Measurements from ENCODE around the gene TAGLN. TPM values are rescaled to one million over a fixed set of nuclear protein-coding genes. Genes with fewer than 3 reads are reported as not detected.
"Not testable (repeated sequence)": the region's sequence is repeated elsewhere in the genome, so short reads cannot be mapped to it uniquely, and the experiment has no call there.

TAGLN gene
- total RNA-seq, 1 donor from 2014 or later = 119 TPM

DNA sequence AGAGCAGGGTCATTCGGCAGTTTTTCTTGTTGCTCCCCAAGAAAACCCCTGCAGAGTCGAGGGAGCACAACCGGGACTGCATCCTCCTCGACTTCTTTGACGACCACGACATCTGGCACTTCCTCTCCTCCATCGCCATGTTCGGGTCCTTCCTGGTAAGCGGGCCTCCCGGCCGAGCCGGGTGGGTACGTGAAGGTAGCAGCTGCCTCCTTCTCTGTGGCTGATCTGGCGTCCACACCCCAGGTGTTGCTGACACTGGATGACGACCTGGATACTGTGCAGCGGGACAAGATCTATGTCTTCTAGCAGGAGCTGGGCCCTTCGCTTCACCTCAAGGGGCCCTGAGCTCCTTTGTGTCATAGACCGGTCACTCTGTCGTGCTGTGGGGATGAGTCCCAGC is 3.4 kb upstream of the TAGLN start:
- no peak for DNase-seq

DNA sequence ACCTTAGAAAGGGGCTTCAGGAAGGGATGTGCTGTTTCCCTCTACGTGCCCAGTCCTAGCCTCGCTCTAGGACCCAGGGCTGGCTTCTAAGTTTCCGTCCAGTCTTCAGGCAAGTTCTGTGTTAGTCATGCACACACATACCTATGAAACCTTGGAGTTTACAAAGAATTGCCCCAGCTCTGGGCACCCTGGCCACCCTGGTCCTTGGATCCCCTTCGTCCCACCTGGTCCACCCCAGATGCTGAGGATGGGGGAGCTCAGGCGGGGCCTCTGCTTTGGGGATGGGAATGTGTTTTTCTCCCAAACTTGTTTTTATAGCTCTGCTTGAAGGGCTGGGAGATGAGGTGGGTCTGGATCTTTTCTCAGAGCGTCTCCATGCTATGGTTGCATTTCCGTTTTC is 2.2 kb upstream of the TAGLN start:
- no peak for DNase-seq

DNA sequence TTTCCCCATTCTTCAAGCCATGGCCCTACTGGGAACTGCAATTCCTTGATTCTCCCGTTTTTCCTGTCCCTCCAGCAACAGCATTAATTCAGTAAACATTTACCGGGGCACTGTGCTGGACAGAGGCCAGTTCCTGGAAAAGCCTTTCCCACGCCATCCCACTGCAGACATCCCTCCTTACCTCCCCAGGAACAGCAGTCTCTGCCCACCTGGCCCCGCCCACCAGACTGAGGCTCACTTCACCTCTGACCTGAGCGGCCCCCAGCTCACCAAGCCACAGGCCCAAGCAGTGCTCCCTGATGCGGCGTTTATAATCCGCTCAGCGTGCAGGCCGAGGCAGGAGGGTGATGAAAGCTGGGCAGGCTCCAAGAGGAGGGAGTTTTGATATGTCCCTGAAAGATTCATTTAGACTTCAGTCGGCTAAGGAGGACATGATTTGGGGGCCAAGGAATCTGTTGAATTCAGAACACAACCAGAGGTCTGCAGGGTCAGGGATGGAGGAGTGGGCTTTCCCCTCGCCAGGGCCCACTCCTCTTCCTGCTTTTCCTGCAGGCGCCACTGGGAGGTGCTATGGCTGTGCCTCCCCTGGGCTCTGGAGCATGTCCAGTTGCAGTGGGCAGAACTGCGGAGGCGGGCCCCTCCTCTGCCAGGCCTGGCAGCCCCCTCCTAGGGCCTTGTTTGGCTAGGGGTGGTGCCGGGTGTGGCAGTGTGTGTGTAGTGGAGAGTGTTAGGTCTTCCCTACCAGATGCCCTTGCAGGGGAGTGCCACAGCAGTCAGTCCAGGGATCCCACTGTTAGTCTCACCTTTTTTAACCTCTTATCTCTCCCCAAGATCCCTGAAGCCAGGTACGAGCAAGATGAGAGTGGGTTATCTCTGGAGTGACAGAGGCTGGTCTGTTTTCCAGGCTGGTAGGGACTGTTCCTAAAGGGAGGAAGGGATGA is 1.4 kb upstream of the TAGLN start:
- DNase-seq = peak; percentile 65

DNA sequence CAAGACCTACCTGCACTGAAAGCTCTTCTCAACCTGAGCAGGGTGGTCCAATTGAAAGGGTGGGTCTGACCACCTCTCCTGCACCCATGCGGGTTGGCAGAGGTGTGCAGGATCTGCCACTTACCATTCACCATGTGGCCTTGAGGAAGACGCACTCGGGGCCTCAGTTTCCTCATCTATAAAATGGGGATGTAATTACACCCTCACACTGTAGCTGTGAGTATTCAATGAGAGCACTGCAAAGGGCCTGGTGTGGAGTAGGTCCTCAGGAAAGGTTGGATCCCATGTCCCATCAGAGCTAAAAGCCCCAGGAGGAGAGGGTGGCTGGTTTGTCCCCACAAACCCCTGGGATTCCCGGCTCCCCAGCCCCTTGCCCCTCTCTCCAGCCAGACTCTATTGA is 557 bp upstream of the TAGLN start:
- DNase-seq = no peak

DNA sequence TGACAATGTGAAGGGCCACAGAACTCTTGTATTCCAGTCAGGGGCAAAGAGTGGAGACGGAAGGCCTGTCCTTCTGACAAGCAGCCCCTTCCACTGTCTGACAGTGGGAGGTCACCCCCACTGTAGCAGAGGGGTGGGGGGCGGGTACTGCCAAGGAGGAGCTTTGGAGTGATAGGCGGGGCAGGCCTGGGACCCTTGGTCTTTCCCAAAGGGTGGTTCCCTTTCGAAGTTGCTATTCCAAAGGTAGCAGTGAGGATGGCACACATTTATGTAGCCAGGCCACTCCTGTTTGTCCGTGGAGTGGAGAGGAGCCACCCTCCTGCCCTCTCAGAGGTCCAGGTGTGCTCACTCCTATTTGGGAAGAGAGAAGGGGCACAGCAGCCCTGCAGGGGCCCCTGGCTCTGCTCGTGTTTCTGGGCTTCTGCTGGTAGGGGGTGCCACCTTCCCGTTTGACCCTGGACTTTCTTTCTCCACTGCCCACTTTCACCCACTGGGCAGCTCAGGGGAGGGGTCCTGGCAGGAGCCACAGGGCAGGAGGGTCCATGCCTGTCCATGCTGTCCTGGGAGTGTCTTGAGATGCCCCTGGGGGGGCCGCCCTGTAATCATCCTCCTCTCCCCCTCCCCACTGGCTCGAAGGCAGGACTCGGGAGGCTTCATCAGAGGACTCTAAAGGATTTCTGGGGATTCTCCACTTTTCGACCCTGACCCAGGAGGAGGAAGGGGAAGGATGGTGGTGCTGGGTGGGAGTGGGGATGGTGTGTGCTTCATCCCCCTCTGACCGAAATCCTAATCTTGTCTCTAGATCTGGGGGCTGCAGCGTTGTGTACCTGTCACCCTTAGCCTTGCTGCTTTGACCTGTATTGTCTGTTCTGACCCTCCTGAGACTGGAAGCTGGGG is 994 bp downstream of the TAGLN start:
- DNase-seq = no peak

DNA sequence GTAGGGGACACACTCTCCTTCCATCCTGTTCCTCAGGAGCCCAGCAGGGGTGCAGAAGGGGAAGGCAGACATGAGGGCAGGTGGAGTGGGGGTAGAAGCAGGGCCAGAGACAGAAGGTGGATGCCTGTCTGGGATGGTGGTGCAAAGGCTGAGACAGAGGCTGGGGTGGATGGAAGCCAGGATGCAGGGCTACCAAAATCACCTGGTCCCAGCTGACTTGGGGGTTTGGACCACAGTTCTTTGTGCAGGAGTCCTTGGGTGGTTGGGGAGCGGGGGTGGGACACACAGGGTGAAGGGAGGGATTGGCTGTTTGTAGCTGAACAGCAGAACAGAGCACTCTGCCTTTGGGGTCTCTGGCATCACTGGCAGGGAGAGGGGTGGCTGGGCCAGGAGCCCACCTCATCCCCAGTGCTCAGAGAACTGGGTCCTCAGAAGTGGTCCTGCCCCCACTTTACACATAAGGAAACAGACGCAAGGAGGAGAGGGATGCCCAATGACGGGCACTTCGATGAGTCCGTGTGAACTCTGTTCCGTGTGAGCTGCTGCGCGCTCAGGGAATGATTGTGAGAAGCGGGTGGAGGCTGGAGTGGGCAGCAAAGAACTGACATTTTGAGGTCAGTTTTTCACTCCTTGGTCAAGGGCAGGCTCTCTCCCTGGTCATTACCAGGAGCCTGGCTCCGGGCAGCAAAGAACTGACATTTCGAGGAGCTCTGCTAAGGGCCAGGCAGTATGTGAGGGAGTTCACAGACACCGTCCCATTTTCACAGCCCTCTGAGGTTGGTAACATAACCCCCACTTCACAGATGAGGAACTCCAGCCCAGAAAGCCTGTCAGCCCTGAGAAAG is 1.9 kb downstream of the TAGLN start:
- DNase-seq = no peak

DNA sequence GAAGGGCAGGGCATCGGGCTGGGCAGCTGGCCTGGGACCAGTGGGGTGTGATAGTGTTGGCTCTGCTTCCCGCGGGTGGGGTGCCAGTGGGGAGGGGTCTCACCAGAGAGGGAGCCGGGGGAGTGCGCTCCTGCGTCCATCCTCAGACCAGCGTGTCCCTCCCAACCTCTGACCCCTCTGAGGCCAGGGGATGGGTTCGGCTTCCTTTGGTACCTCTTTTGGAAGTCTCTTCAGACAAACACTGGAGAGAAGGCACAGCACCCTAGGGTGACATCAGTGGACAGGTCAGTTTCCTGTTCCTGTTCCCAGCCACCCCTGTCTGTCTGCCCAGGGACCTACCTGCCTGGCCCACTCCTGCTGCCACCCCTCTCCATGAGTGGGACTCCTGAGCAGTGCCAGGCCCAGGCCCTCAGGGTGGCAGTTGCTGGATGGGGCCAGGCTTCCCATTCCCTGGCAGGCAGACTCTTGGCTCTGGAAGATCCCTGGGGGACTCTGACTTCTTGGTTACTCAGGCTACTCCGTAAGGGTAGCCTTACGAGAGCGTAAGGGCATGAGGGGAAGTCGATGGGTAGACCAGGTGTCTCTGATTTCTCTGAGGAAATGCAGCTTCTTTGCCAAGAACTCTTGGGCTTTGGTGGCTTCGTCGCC is 2.6 kb downstream of the TAGLN start:
- DNase-seq = no peak

DNA sequence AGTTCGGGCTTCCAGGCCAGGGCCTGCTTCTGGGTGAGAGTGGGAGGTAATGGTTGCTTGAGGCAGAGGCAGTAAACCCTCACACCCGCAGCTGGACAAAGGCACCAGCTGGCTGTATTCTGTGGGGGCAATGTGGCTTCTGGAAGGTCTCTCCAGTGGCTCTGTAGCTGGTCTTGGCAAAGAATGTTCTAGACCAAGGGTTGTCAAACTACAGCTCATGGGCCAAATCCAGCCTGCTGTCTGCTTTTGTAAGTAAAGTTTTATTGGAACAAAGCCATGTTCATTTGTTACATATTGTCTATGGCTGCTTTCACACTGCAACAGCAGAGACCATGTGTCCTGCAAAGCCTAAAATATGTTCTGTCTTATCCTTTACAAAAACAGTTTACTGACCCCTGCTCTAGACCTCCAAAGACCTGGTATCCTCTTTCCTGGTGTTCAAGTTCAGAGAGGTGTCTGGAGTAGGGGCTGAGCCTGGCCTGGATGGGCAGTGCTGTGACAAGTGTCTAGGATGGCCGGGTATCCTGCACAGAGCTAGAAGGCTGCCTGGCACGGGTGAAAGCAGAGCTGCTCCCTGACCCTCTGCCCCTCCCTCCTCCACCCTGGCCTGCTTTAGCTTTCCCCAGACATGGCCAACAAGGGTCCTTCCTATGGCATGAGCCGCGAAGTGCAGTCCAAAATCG is 3.4 kb downstream of the TAGLN start:
- DNase-seq = no peak

DNA sequence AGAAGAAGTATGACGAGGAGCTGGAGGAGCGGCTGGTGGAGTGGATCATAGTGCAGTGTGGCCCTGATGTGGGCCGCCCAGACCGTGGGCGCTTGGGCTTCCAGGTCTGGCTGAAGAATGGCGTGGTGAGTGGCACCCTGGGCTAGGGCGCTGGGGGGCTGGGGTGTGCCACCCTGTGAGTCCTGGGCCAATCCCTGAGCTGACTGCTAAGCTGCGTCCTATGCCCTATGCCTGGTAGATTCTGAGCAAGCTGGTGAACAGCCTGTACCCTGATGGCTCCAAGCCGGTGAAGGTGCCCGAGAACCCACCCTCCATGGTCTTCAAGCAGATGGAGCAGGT is 3.9 kb downstream of the TAGLN start:
- DNase-seq = no peak

DNA sequence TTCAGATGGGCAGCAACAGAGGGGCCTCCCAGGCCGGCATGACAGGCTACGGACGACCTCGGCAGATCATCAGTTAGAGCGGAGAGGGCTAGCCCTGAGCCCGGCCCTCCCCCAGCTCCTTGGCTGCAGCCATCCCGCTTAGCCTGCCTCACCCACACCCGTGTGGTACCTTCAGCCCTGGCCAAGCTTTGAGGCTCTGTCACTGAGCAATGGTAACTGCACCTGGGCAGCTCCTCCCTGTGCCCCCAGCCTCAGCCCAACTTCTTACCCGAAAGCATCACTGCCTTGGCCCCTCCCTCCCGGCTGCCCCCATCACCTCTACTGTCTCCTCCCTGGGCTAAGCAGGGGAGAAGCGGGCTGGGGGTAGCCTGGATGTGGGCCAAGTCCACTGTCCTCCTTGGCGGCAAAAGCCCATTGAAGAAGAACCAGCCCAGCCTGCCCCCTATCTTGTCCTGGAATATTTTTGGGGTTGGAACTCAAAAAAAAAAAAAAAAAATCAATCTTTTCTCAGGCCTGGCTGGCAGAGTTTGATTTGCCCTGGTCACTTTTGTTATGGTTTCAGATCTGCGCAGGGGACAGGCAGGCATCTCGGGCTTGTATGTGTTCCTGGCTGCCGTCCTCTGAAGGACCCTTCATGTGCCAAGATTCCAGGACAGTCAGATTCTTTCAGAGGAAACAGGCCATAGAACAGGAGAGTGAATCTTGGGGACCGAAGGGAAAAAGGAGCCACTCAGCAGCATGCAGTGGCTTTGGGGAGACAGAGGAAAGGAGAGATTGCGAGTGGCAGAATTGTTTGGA is 5.3 kb downstream of the TAGLN start:
- DNase-seq = no peak

DNA sequence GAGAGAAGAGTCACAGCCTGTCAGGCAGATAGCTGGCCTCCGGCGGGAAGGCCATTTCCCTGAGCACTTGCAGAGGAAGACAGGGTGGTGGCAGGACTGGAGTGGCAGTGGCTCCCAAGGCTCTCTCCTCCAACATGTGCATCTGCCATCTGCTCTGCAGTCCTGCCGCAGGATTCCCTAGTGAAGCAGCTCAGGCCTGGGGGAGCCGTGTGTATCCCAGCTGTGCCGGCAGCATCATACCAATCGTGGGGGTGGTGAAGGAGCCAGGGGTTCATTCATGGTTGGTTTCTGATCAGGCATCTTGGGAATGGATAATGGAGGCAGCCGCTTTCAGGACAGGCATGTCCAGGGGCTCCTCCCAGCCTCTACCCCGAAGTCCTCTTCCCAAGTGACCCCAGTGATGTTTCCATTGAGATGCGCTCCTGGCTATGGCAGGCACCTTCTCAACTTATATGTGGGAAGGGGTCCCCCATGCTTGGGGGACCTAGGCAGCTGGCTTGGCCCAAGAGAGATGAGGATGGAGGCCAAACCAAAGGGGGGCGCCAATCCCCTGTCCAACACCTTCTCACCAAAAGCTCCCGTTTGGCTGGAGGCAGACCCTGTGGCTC is 6.1 kb downstream of the TAGLN start:
- no peak for DNase-seq

DNA sequence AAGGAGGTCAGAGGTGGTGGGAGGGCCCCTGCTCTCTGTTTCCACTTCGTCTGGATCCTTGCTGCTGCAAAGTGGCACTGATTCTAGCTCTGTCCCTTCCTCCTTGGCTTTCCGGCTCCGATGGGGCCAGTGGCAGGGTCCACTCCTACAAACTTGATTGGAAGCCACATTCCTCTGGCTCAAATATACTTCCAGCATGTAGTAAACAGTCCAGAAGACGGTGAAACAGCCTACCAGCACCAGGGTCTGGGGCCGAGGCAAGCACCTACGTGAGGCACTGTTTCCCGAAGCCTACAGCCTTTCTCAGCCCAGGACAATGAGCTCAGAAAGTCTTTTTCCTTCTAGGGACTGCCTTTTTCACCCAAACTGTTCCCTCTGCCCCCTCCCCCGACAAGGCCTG is 6.9 kb downstream of the TAGLN start:
- not testable (repeated sequence) for DNase-seq

DNA sequence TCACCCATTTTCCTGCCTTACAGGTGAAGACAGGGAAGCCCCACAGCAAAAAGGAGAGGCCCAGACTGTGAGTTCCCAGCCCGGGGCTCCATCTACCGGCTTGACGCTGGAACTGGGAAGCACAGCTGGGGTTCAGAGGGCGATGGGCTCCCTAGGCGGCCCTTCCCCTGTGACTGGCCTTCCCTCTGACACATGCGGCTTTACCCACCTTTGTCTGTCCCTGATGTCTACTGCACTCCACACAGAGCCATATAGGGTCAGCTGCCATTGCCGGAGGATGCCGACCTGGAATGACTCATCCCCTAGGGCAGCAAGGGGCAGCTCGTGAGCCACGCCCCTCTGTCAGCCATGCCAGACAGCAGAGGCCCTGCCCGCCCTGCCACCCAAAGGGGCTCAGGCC is 7.7 kb downstream of the TAGLN start:
- not testable (repeated sequence) for DNase-seq

DNA sequence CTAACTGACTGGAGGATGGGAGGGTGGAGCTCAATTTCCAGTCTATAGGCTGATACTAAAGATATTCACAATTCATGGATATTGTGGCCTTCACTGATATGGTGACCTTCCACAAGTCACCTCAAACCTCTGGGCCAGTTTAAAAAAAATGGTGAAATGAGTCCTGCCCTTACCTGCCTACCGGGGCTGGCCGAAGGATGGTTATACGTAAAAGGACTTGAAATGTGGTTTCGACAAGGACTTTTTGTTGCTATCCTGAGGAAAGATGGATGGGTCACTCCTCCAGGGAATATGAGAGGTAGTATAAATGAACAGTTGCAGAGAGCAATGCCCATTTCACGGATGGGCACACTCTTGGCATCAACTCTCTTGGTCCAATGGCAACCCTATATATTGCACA is 8.3 kb downstream of the TAGLN start:
- not testable (repeated sequence) for DNase-seq

DNA sequence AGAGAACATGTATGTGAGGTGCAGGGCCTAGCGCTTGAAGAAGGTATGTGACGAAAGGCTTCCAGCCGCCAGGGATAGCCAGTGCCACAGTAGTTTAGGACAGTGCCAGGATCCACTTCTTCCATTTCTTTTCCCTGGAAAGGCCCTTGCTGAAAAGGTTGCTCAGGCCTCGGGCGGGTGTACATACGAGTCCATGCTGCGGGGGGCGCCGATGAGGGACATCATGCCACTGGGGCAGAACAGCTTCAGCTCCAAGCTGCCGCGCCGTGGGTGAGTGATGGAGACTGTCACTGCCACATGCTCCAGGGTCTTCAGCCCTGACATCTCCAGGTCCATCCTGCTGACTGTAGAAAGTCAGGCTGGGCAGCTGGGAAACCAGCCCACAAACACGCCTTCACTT is 9.5 kb downstream of the TAGLN start:
- not testable (repeated sequence) for DNase-seq

DNA sequence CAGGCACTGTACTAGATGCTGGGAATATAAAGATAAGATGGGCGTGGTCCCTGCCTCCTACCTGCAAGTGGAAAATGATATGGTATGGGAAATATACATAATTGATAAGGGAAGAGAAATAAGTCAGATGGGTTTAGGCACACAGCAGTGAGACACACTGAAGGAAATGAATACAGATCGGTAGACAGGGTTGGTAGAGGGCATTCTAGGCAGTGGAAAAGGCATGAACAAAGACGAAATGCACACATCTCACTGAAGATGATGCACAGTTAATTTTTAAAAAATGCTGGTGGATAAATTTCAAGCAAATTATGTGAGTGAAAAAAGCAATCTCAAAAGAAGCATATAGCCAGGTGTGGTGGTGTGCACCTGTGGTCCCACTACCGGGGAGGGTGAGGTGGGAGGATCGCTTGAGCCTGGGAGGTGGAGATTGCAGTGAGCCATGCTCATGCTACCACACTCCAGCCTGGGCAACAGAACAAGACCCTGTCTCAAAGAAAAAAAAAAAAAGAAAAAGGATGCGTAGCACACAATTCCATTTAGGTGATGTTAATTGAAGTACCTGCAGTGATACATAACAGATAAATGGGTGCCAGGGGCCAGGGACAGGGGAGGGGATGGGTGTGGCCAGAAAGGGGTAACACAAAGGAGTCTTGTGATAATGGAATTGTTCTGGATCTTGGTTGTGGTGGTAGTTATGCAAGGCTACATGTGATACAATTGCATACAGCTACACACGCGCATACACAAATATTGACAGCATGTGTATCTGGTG is 10.4 kb downstream of the TAGLN start:
- not testable (repeated sequence) for DNase-seq

DNA sequence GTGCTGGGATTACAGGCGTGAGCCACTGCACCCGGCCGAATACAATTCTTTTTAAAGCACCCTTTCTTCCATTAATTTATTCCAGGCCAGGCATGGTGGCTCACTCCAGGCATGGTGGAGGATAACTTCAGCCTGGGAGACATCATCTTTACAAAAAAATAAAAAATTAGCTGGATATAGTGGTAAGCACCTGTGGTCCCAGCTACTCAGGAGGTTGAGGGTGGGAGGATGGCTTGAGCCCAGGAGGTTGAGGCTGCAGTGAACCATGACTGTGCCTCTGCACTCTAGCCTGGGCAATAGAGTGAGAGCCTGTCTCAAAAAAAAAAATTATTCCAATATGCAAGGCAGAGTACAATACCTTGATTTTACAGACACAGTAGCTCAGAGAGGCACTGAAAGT is 11.4 kb downstream of the TAGLN start:
- DNase-seq = no peak

DNA sequence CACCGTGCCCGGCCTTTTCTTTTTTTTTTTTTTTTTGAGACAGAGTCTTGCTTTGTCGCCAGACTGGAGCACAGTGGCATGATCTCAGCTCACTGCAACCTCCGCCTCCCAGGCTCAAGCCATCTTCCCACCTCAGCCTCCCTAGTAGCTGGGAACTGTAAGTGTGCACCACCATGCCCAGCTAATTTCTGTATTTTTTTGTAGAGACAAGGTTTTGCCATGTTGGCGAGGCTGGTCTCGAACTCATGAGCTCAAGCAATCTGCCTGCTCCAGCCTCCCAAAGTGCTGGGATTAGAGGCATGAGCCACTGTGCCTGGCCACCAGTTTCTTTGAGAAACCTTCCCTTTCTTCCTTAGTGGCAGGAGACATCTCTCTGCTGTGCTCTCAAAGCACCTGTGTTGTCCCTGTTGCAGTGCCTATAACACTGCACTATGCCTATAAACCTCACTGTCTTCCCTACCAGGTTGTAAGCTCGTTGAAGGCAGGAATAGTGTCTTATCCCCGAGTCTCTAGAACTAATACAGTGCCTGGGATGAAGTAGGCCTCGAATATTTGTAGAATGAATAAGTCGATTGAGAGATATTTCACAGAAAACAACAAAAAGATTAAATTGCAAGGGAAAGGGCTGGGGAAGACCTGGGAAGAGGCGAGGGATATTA is 13.7 kb downstream of the TAGLN start:
- no peak for DNase-seq

Data from tongue (tissue), 2 donors.